GM04504 (cell line): ENCODE data around the gene GBX2.

ENCODE experiments used
- DNase-seq: peaks from one replicate; pipeline ENCODE4 v3.0.0-alpha.2; 2012; ENCODE audit warnings: low read depth

GBX2 gene

DNA sequence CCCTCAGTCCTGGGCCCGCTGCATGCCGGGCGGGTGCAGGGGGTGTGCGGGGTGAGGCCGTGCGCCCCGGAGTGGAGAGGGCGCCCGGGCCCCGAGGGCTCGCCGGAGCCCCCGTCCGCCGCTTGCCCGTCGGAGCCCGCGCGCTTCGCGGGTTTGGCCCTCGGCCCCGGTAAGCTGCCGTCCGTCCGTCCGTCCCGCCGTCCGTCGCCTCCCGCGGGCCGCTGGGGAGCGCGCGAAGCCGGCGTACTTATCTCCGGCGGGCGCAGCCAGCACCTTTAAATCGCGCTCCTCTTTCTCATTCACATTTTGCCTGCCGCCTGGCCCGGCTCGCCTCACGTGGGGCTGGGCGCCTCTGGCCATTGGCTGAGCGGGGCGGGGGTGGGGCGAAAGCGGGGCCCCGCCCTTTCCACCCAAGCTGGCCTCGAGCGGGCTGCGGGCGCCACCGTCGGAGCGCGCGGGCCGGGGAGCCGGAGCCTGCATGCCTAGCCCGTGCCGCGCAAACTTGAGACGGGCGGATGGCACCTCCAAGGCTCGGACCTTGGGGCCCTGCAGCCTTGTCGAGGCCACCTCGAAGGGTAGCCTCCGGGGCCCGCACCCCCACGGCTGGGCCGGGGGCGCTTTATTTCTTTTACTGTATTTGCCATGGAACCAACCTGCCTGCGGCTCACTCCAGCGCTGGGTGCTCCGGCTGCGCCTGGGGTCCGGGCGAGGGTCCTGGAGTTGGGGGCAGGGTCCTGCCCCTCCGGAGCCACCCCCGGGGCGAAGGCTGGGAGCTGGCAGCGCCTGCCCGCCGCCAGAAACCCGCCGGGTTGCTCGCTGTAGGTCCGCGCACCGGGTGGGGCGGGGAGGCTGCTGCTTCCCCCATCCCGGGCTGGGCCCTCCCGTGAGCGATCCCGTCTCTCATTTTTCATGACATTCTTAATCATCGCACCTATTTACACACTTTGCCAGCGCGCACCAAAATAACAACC, at the start of gene GBX2:
Gene GBX2, minus strand, starts transcription at position 277 of the 971 bp plus-strand sequence. CDS start 415 bp downstream, outside the sequence.
- no peak for DNase-seq

GRCh38 chr2:236217926-236218325, 49.7 kb upstream of the GBX2 start:
- no peak for DNase-seq

- no peak for DNase-seq
Measured at GRCh38 chr2:236216711-236217110, 48.5 kb upstream of the GBX2 start.

DNA sequence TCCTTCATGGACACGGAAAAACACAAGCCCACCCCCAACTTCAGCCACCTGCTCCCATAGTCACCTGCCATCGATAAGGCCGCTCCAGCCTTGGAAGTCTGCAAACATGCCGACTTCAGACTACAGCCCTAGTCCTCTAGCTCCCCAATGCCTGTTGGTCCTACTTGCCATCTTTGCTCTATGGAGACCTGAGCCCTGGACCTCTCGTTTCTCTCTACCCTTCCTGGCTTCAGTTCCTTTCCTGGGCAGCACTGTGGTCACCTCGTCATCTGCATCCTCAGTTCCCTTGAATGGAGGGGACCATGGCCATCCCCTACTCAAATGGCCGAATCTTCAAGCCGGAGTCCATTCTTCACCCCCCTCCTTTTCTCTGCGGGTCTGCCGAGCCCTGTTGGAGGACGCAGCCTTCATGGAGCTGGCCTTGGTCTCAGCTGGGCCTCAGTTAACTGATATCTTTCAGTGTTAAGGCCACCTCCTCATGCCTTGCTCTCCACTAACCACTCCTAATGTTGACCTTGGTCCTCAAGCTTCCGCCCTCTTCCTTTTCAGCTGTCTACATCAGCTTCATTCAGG, 47.7 kb upstream of the GBX2 start:
- no peak for DNase-seq

- no peak for DNase-seq
Measured at GRCh38 chr2:236215196-236215595, 47.0 kb upstream of the GBX2 start.

- DNase-seq, result no peak
Measured at GRCh38 chr2:236214376-236214995, 46.3 kb upstream of the GBX2 start.

GRCh38 chr2:236211296-236211695, 43.1 kb upstream of the GBX2 start:
- DNase-seq, result no peak

DNA sequence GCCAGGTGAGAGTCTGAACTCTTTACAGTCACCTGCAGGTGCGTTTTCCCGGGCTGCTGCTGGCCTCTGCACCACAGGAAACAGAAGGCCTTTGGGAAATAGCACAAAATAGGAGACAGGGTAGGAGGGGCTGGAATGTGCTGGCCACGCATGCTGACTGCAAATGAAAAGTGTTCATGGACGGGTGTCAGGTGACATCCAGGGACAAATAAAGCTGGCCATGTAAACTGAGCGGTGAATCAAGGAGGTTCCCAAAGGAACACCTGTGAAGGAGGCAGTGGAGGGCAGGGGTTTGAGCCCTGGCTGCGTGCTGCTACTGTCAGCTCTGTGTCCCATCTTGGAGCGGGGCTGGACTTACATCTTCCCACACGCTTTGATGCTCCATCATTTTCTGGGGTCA, 42.4 kb upstream of the GBX2 start:
- no peak for DNase-seq

GRCh38 chr2:236209996-236210395, 41.8 kb upstream of the GBX2 start:
- no peak for DNase-seq

- no peak for DNase-seq
Measured at GRCh38 chr2:236209535-236209934, 41.3 kb upstream of the GBX2 start.

GRCh38 chr2:236208019-236208926, 40.1 kb upstream of the GBX2 start:
- DNase-seq, result no peak

- DNase-seq, result no peak
Measured at GRCh38 chr2:236207472-236207871, 39.3 kb upstream of the GBX2 start.

DNA sequence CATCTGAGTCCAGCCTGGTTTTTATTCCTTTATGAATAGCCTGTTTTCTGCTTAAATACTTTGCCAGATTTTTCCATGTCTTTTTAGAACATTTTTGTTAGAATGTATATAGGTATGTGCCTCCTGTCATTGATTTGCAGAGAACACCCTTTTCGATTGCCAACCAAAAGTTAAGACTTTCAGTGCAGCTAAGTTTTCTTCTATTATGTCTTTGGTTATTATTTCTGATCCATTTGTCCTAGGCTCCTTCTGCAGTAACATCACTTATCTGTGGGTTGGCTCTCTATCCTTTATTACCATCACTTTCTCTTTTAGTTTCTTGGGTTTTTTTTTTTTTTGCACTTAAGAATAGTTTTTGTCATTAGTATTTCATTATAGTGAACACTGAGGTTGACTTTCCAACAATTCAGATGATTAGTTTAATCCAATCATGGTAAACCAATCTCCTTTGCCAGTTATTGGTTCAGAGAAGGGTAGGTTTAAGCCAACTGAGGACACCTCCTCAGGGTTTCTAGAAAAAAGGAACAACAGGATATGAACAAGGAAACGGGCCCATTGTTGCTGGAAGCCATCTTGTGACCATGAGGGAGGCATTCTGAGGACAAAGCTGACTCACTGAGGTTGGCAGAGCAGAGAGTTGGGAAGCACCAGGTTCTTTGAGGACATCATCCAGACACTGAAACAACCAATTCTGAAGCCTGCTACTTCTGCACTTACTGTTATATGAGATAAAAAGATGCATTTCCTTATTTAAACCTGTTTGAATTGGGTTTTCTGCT, 37.9 kb upstream of the GBX2 start:
- DNase-seq, result no peak

GRCh38 chr2:236204953-236205352, 36.8 kb upstream of the GBX2 start:
- no peak for DNase-seq

DNA sequence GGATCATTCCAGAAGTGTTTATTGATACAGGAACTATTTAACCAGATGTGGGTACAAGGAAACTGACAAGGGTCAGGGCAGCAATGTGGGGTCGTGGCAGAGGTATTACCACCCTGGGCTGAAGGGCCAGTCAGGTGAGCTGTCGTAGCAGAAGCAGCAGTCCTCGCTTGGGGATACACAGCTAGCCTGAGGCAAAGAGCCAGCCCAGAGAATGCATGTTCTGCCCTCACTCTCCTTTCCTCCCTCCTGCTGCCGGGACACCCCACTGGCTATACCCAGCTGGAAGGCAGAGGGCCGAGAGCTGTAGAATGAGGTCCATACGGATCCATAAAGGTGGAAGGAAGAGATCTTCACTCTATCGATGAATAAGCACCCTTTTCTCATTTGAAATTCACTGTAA, 32.2 kb upstream of the GBX2 start:
- DNase-seq, result no peak

GRCh38 chr2:236196366-236196765, 28.2 kb upstream of the GBX2 start:
- DNase-seq, result no peak

- no peak for DNase-seq
Measured at GRCh38 chr2:236195726-236196125, 27.5 kb upstream of the GBX2 start.

GRCh38 chr2:236194786-236195185, 26.6 kb upstream of the GBX2 start:
- DNase-seq, result no peak

DNA sequence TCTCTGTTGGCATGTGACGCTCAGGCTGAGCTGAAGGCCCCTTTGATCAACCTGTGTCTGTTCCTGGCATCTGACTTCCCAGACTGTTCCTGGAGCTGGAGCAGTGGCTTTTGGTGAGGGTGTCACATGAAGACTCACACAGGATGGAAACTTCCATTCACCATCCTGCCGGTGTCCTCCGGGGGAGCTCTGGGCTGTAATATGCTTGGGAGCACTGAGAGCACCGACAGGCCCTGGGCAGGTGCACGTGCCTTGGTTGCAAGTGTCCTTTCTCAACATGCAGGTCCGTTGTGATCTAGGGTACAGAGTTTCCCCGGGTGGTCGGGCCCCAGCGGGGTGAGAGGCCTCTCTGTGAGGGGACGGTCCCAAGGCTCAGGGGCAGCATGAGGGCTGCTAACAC, 24.8 kb upstream of the GBX2 start:
- DNase-seq, result no peak

- DNase-seq, result no peak
Measured at GRCh38 chr2:236190674-236191073, 22.5 kb upstream of the GBX2 start.

GRCh38 chr2:236184701-236185100, 16.5 kb upstream of the GBX2 start:
- DNase-seq, result no peak
